HEK293T (cell line): Measurements from ENCODE around the gene KIAA1671.

ENCODE experiments used
- ARNT ChIP-seq: fragments of 450-650 bp; IDR thresholded peaks from 2 replicates; pipeline ENCODE4 v1.6.1; 2017; ENCODE audit warnings: mild to moderate bottlenecking
- BHLHE40 ChIP-seq: fragments of 450-650 bp; IDR thresholded peaks from 2 replicates; pipeline ENCODE4 v1.6.1; 2016; ENCODE audit warnings: mild to moderate bottlenecking, moderate library complexity, borderline replicate concordance
- ELF4 ChIP-seq: fragments of 450-650 bp; IDR thresholded peaks from 2 replicates; pipeline ENCODE4 v1.6.1; 2017; ENCODE audit warnings: antibody characterized with exemption
- FOXM1 ChIP-seq: fragments of 450-650 bp; IDR thresholded peaks from 2 replicates; pipeline ENCODE4 v1.6.1; 2017; ENCODE audit warnings: mild to moderate bottlenecking, borderline replicate concordance
- HDGF ChIP-seq: fragments of 450-650 bp; IDR thresholded peaks from 2 replicates; pipeline ENCODE4 v1.6.1; 2017; ENCODE audit warnings: antibody characterized with exemption, borderline replicate concordance
- L3MBTL2 ChIP-seq: fragments of 450-650 bp; conservative IDR thresholded peaks from 2 replicates; pipeline ENCODE4 v1.6.1; 2016; ENCODE audit warnings: mild to moderate bottlenecking
- LEF1 ChIP-seq: fragments of 450-650 bp; IDR thresholded peaks from 2 replicates; pipeline ENCODE4 v1.6.1; 2017; ENCODE audit warnings: mild to moderate bottlenecking, borderline replicate concordance
- NFRKB ChIP-seq: fragments of 450-650 bp; IDR thresholded peaks from 2 replicates; pipeline ENCODE4 v1.6.1; 2016; ENCODE audit warnings: mild to moderate bottlenecking, moderate library complexity
- PKNOX1 ChIP-seq: fragments of 450-650 bp; IDR thresholded peaks from 2 replicates; pipeline ENCODE4 v1.6.1; 2016
- SP1 ChIP-seq: fragments of 450-650 bp; IDR thresholded peaks from 2 replicates; pipeline ENCODE4 v1.6.1; 2017
- SUZ12 ChIP-seq: fragments of 450-650 bp; IDR thresholded peaks from 2 replicates; pipeline ENCODE4 v1.6.1; 2016; ENCODE audit warnings: mild to moderate bottlenecking
- TARDBP ChIP-seq: fragments of 450-650 bp; IDR thresholded peaks from 2 replicates; pipeline ENCODE4 v1.6.1; 2016

GRCh38 chr22:25177226-25177625, 224.7 kb downstream of the KIAA1671 start:
- TF ChIP-seq FOXM1 (no peak), SP1 (no peak), SUZ12 (no peak), ELF4 (no peak), PKNOX1 (no peak), BHLHE40 (no peak), ARNT (no peak), NFRKB (no peak), LEF1 (no peak), TARDBP (no peak), L3MBTL2 (no peak), HDGF (no peak)
